Breast epithelium (tissue), 3 donors: Measurements from ENCODE around the gene SUMO4.

Source experiments
- CTCF ChIP-seq, 3 donors: fragments of 450-650 bp; IDR thresholded peaks; one replicate each; pipeline ENCODE4 v1.5.1; 2016 to 2017; ENCODE audit warnings: antibody characterized with exemption in 3 of 3, mild to moderate bottlenecking in 3 of 3, moderate library complexity in 3 of 3
- POLR2A ChIP-seq: fragments of 450-650 bp; IDR thresholded peaks from one replicate; pipeline ENCODE4 v1.6.1; 2016; ENCODE audit warnings: antibody characterized with exemption, mild to moderate bottlenecking, moderate library complexity
- POLR2AphosphoS5 ChIP-seq, 3 donors: sonication (generic); formaldehyde crosslinking; IDR thresholded peaks; one replicate each; pipeline ENCODE4 v1.6.1; 2017; ENCODE audit warnings: antibody characterized with exemption in 3 of 3

GRCh38 chr6:149362289-149362688 is 37.8 kb upstream of the SUMO4 start:
- TF ChIP-seq CTCF (IDR thresholded peaks at IDR 0.05): no peak
- TF ChIP-seq POLR2A: no peak
- no peak for TF ChIP-seq POLR2AphosphoS5 (IDR thresholded peaks at IDR 0.05)
